HG03457 (cell line): Measurements from ENCODE around the gene MRPS16.

Experiments used
- ATAC-seq: cut with Tn5 transposase; IDR thresholded peaks from one replicate; pipeline ENCODE4 v1.9.1; 2021; ENCODE audit warnings: moderate number of reproducible peaks; ENCODE audit not compliant: unreplicated experiment

The MRPS16 gene

GRCh38 chr10:73244866-73245477, 7.5 kb downstream of the MRPS16 start:
- ATAC-seq, result no peak

GRCh38 chr10:73239908-73240307, 12.5 kb downstream of the MRPS16 start:
- ATAC-seq, result no peak

- no peak for ATAC-seq
Measured at GRCh38 chr10:73238990-73239566, 13.4 kb downstream of the MRPS16 start.

DNA sequence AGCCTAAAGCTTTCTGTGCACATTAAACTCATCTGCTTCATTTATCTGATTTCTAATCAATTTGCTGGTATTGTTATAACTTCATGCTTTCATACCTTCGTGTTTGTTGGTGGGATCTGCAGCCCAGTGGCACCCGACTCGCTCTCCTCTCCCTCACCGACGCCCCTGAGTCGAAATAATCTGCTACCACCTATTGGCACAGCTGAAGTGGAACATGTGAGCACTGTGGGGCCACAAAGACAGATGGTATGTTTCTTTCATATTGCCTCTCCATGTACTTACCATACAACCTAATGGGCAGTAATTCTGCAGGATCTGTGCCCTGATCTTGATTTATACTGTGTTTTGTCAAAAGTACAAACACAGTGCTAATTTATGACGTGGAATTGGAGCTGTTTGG, 17.7 kb downstream of the MRPS16 start:
- ATAC-seq, result no peak

DNA sequence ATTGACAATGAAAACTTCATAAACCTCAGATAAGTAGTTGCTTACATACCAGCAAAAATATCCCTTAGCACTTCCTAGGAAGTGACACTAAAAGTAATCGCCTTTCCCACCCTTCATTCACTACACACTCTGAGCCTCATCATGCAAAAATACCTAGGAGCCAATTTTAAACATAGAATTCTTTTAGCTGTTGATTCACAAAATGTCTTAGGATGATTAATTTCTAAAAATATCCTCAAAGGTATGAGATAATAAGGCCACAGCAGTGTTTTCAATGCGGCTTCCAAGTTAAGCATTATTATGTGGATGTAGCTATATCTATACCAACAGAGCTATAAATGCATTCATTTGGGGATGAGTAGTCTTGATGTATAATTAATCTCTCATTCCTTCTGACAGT, 18.6 kb downstream of the MRPS16 start:
- ATAC-seq, result no peak

DNA sequence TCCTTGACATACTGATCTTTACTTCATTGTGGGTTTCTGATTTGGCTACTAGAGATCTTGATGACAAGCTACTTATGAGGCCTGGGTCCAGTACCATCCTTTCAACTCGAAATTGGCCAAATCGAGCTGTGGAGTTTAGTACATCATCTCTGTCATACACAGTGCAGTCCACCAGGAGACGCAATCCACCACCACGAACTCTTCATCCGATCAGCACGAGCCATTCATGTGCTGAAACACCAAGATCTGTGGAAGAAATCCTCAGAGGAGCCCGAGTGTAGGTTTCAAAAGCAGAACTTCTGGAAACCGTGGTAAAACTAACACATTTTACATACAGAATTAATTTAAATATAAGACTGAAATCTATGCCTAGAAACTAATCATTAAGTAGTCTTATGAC, 19.6 kb downstream of the MRPS16 start:
- ATAC-seq, result no peak

- ATAC-seq, result no peak
Measured at GRCh38 chr10:73229567-73229966, 22.9 kb downstream of the MRPS16 start.

DNA sequence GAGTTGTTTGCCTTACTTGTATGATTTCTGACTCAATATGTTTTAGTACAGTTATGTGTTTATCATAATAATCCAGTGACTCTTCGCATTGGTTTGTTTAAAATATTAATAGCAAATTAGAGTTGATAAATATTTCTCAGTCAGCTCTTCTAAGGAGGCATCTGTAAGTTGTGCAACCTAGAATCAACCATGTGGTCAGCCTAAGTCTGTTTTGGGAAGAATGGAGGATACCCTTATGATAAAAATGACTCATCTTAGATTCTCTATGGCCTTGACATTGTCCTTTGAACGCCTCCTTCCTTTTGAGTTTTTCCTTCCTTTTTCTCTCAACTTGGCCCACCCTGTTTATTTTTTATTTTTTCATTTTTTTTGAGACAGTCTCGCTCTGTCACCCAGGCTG, 24.2 kb downstream of the MRPS16 start:
- ATAC-seq, result no peak

GRCh38 chr10:73226663-73227062, 25.8 kb downstream of the MRPS16 start:
- no peak for ATAC-seq

DNA sequence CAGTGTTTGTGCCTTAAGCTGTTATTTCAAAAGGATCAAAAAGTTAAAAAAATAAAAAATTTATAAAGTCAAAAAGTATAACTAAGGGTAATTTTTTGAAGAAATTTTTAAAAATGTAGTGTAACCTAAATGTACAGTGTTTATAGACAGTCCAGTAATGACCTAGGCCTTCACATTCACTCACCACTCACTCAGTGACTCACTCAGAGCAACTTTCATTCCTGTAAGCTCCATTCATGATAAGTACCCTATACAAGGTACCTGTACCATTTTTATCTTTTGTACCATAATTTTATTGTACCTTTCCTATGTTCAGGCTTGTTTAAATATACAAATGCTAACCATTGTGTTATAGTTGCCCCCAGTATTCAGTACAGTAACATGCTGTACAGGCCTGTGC, 26.9 kb downstream of the MRPS16 start:
- no peak for ATAC-seq

DNA sequence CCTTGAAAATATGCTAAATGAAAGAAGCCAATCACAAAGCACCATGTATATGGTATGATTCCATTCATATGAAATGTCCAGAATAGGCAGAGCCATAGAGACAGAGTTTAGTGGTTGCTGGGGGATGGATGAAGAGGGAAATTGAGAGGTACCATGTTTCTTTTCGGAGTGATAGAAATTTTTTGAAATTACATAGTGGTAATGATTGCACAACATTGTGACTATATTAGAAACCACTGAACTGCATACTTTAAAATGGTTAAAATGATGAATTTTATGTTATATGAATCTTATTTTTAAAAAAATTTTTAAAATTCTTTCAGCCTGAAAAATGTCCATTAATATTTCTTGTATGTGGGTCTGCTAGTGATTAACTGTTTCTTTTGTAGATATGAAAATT, 31.5 kb downstream of the MRPS16 start:
- ATAC-seq, result no peak

DNA sequence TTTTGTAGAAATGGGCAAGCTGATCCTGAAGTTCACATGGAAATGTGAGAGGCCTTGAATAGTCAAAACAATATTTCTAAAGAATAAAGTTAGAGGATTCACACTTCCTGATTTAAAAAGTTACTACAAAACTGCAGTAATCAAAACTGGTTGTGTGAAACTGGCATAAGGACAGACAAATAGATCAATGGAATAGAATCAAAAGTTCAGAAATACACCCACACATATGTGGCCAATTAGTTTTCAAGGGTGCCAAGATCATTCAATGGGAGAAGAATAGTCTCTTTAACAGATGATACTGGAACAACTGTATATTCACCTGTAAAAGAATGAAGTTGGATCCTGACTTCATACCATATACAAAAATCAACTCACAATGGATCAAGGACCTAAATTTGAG, 33.1 kb downstream of the MRPS16 start:
- ATAC-seq, result no peak

DNA sequence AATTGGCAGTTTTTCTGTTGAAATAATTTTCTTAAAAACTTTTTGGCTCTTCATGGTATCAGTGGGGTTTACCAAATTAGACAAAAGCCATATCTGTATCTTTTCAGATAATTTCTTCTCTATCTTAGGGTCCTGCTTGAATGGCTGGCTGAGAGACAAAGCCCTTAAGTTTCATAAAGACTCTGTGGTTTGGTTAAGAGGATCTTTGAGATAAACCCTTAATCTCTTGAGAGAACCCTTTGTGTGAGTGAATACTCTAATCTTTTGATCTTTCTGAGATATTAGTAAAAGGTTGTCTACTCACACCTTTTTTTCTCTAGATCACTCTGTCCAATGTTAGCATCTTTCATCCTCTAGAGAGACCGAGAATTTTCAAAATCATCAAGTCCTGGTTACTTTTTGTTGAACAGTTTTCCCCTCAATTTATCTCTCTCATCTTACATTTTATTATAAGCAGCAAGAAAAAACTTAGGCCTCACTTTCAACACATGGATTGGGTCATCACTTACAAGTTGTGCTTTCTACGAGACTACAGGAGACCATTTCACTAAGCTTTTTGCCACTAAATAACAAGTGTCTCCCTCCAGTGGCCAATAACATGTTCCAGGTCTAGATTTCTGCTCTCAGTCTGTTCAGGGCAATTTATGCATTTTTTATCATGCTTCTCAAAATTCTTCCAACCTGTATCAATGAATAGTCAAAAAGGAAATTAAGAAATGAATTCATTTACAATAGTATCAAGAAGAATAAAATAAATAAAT, 33.8 kb downstream of the MRPS16 start:
- no peak for ATAC-seq

GRCh38 chr10:73217628-73218027, 34.8 kb downstream of the MRPS16 start:
- no peak for ATAC-seq

DNA sequence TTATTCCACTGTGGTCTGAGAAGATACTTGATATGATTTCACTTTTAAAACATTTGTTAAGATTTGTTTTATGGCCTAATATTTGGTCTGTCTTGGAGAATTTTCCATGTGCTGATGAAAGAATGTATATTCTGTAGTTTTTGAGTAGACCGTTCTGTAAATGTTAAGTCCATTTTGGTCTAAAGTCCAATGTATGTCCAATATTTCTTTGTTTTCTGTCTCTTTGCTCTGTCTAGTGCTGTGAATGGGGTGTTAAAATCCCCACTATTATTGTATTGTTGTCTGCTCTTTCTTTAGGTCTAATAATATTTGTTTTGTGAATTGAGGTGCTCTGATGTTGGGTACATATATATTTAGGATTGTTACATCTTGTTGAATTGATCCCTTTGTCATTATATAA, 36.7 kb downstream of the MRPS16 start:
- no peak for ATAC-seq

DNA sequence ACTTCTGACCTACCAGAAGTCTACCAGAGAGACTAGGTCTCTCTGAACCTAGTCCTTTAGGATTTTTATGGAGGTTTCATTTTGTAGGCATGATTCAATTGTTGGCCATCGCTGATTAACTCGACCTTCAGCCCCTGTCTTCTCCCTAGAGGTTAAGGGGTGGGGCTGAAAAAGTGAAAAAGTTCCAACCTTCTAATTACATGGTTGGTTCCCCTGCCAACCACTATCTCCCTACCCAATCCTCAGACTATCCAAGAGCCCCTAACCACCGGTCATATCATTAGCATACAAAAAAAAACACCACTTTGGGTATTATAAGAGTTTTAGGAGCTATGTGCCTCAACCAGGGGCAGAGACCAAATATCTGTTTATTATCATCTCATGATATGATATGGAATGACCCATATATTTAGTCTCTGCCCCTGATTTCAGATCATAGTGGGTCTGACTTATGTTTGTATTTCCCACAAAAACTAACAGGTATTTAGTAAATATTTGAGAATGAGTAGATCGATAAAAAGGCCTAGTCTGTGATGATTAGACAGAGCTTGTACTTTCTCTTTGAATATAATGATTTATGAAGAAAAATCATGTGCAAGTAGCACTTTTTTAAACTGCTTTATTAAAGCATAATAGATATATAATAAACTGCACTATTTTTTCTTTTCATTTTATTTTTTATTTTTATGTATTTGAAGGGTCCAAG, 41.2 kb downstream of the MRPS16 start:
- no peak for ATAC-seq

GRCh38 chr10:73210395-73211105, 41.9 kb downstream of the MRPS16 start:
- ATAC-seq, result no peak

DNA sequence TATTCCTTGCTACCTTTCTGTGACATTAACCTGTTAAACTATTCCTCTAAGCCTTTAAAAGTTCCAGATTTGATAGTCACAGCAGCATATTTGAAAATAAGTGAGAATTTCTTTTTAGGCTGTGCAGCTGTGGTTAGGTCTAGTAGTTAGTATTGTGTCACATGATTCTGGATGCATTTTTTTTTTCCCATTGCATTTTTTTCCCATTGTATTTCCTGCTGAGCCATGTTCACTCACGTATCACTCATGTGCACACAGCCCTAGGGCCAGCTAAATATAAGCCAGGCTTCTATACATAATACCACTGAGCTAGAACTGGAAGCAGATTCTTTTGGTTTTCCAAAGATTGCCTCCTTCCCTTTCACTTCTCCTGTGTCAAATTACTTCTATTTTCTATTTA, 42.7 kb downstream of the MRPS16 start:
- ATAC-seq, result no peak

DNA sequence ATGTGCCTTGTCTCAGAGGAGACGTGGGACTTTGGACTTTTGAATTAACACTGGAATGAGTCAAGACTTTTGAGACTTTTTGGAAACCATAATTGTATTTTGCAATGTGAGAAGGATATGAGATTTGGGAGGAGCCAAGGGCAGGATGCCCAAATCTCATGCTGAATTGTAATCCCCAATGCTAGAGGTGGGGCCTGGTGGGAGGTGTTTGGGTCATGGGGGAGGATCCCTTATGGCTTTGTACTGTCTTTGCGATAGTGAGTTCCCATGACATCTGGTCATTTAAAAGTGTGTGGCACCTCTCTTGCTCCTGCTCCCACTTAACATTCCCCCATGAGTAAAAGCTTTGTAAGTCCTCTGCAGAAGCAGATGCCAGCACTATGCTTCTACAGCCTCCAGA, 44.6 kb downstream of the MRPS16 start:
- ATAC-seq, result no peak

DNA sequence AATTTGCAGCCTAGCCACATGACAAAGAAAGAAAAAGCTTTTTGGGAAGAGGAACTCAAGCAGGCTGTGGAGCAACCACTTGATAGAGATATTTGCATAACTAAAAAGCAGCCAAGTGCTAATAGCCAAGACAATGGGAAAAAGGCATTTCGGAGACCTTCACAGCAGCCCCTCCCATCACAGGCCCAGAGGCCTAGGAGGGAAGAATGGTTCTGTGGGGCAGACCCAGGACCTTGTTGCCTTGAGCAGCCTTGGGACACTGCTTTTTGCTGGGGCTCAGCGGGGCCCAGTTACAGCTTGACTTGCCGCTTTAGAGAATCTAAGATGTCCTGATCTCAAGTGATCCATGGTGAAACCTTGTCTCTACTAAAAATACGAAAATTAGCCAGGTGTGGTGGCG, 46.1 kb downstream of the MRPS16 start:
- no peak for ATAC-seq

DNA sequence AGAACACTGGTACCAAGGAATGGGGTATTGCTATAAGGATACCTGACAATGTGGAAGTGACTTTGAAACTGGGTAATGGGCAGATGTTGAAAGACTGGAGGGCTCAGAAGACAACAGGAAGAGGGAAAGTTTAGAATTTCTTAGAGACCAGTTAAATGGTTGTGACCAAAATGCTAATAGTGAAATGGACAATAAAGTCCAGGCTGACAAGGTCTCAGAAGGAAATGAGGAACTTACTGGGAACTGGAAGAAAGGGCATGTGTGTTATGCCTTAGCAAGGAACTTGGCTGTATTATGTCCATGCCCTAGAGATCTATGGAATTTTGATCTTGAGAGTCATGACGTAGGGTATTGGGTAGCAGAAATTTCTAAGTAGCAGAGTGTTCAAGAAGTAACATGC, 46.6 kb downstream of the MRPS16 start:
- no peak for ATAC-seq
